Neural cell (in vitro differentiated cells): ENCODE results near the gene PRSS53. TPM values are rescaled to one million over a fixed set of nuclear protein-coding genes. Genes with fewer than 3 reads are reported as not detected.

Source experiments
- H2AFZ ChIP-seq: fragments of 200-600, 300-800 bp; sonication (generic), shearing (Covaris generic); 2 replicates; pipeline ENCODE4 v1.6.0; 2014; ENCODE audit warnings: low read depth, mild to moderate bottlenecking, antibody characterized with exemption, low read length, moderate library complexity
- H3F3A ChIP-seq: fragments of 200-600 bp; shearing (Covaris generic); 2 replicates; pipeline ENCODE4 v1.6.1; 2016; ENCODE audit warnings: mild to moderate bottlenecking, moderate library complexity, mixed read lengths, antibody characterized with exemption, low read length; ENCODE audit not compliant: insufficient read depth, poor library complexity, severe bottlenecking
- H3K27ac ChIP-seq: fragments of 200-600, 300-800 bp; sonication (generic), shearing (Covaris generic); 2 replicates; pipeline ENCODE4 v1.5.1; 2014; ENCODE audit warnings: mild to moderate bottlenecking, low read length, moderate library complexity
- H3K27me3 ChIP-seq: fragments of 300-800, 200-600 bp; sonication (generic), shearing (Covaris generic); 2 replicates; pipeline ENCODE4 v1.6.0; 2014; ENCODE audit warnings: mild to moderate bottlenecking, low read depth, low read length, moderate library complexity; ENCODE audit not compliant: insufficient read depth
- H3K36me3 ChIP-seq: fragments of 300-800, 200-600 bp; sonication (generic), shearing (Covaris generic); 2 replicates; pipeline ENCODE4 v1.5.1; 2014; ENCODE audit warnings: mild to moderate bottlenecking, antibody characterized with exemption, low read length, moderate library complexity; ENCODE audit not compliant: insufficient read depth
- H3K4me2 ChIP-seq: fragments of 300-800, 200-600 bp; sonication (generic), shearing (Covaris generic); 2 replicates; pipeline ENCODE4 v1.6.0; 2014; ENCODE audit warnings: mild to moderate bottlenecking, low read length
- H3K4me3 ChIP-seq: fragments of 300-800, 200-600 bp; sonication (generic), shearing (Covaris generic); 2 replicates; pipeline ENCODE4 v1.5.1; 2014; ENCODE audit warnings: mild to moderate bottlenecking, low read length, moderate library complexity
- H3K79me2 ChIP-seq: fragments of 200-600 bp; shearing (Covaris generic); replicated peaks from 2 replicates; pipeline ENCODE4 v1.6.0; 2014; ENCODE audit warnings: mild to moderate bottlenecking, low read length, moderate library complexity; ENCODE audit not compliant: insufficient read depth
- H3K9ac ChIP-seq: fragments of 300-800, 200-600 bp; sonication (generic), shearing (Covaris generic); 2 replicates; pipeline ENCODE4 v1.6.1; 2016; ENCODE audit warnings: mild to moderate bottlenecking, low read length, mixed read lengths
- H3K9me2 ChIP-seq: fragments of 200-600 bp; shearing (Covaris generic); 2 replicates; pipeline ENCODE4 v1.6.1; 2016; ENCODE audit warnings: mild to moderate bottlenecking, low read length, mixed read lengths; ENCODE audit not compliant: insufficient read depth
- H3K9me3 ChIP-seq: fragments of 200-600, 300-800 bp; sonication (generic), shearing (Covaris generic); 2 replicates; pipeline ENCODE4 v1.6.1; 2016; ENCODE audit warnings: mild to moderate bottlenecking, mixed run types, low read length, moderate library complexity, mixed read lengths
- H4K20me1 ChIP-seq: fragments of 200-600 bp; shearing (Covaris generic); 2 replicates; pipeline ENCODE4 v1.6.1; 2016; ENCODE audit warnings: mild to moderate bottlenecking, mixed run types; ENCODE audit not compliant: insufficient read depth
- EP300 ChIP-seq: fragments of 450-650 bp; conservative IDR thresholded peaks from 2 replicates; pipeline ENCODE4 v1.6.1; 2014; ENCODE audit warnings: antibody characterized with exemption, mild to moderate bottlenecking, moderate library complexity; ENCODE audit not compliant: poor library complexity, severe bottlenecking
- EZH2 ChIP-seq: fragments of 200-600, 300-800 bp; shearing (Covaris generic), sonication (generic); IDR thresholded peaks from 2 replicates; pipeline ENCODE4 v1.6.1; 2014; ENCODE audit warnings: antibody characterized with exemption, low read length, borderline replicate concordance, mild to moderate bottlenecking; ENCODE audit not compliant: insufficient read depth, poor library complexity, severe bottlenecking
- MXI1 ChIP-seq: fragments of 450-650 bp; conservative IDR thresholded peaks from 2 replicates; pipeline ENCODE4 v1.6.1; 2014; ENCODE audit warnings: antibody characterized with exemption, mild to moderate bottlenecking; ENCODE audit not compliant: poor library complexity, severe bottlenecking
- POLR2AphosphoS5 ChIP-seq: IDR thresholded peaks from 2 replicates; pipeline ENCODE4 v1.6.1; 2012
- RAD21 ChIP-seq: fragments of 450-650 bp; conservative IDR thresholded peaks from 2 replicates; pipeline ENCODE4 v1.6.1; 2014; ENCODE audit warnings: antibody characterized with exemption, mild to moderate bottlenecking, moderate library complexity
- REST ChIP-seq: IDR thresholded peaks from 2 replicates; pipeline ENCODE4 v1.6.1; 2012; ENCODE audit warnings: borderline replicate concordance
- SMC3 ChIP-seq: fragments of 450-650 bp; conservative IDR thresholded peaks from 2 replicates; pipeline ENCODE4 v1.6.1; 2014; ENCODE audit warnings: antibody characterized with exemption, mild to moderate bottlenecking, moderate library complexity; ENCODE audit not compliant: poor library complexity
- TAF1 ChIP-seq: IDR thresholded peaks from 2 replicates; pipeline ENCODE4 v1.6.1; 2012; ENCODE audit warnings: low read depth
- polyA plus RNA-seq: library from polyadenylated mRNA; depleted of rRNA; stranded (reverse); fragments of >200 nt; gene quantifications from 2 replicates; pipeline ENCODE4 v1.2.3, GENCODE V29; 2014
- TF ChIP-seq, protein P1 (sequence below): fragments of 450-650 bp; IDR thresholded peaks from 2 replicates; pipeline ENCODE4 v1.5.1; 2014; ENCODE audit warnings: antibody characterized with exemption, mild to moderate bottlenecking, moderate library complexity; ENCODE audit not compliant: poor library complexity, severe bottlenecking

The PRSS53 gene
- polyA plus RNA-seq, 1 donor from 2014 or later, result 9.3 TPM

DNA sequence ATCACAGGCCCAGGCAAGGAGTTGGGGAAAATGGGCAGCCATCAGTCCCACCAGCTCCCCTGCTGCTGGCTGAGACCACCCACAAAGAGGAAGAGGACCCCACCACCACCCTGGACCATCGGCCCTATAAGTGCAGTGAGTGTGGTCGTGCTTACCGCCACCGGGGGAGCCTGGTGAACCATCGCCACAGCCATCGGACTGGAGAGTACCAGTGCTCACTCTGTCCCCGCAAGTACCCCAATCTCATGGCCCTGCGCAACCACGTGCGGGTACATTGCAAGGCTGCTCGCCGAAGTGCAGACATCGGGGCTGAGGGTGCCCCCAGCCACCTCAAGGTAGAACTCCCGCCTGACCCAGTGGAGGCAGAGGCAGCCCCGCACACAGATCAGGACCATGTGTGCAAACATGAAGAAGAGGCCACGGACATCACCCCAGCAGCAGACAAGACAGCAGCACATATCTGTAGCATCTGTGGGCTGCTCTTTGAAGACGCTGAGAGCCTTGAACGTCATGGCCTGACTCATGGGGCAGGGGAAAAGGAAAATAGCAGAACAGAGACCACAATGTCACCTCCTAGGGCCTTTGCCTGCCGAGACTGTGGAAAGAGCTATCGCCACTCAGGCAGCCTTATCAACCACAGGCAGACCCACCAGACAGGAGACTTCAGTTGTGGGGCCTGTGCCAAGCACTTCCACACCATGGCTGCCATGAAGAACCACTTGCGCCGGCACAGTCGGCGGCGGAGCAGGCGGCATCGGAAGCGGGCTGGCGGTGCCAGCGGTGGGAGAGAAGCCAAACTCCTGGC lies 10.9 kb downstream of the PRSS53 start:
- no peak for TF ChIP-seq POLR2AphosphoS5
- no peak for TF ChIP-seq MXI1
- TF ChIP-seq, protein P1, sequence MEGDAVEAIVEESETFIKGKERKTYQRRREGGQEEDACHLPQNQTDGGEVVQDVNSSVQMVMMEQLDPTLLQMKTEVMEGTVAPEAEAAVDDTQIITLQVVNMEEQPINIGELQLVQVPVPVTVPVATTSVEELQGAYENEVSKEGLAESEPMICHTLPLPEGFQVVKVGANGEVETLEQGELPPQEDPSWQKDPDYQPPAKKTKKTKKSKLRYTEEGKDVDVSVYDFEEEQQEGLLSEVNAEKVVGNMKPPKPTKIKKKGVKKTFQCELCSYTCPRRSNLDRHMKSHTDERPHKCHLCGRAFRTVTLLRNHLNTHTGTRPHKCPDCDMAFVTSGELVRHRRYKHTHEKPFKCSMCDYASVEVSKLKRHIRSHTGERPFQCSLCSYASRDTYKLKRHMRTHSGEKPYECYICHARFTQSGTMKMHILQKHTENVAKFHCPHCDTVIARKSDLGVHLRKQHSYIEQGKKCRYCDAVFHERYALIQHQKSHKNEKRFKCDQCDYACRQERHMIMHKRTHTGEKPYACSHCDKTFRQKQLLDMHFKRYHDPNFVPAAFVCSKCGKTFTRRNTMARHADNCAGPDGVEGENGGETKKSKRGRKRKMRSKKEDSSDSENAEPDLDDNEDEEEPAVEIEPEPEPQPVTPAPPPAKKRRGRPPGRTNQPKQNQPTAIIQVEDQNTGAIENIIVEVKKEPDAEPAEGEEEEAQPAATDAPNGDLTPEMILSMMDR, result no peak
- TF ChIP-seq EZH2, result no peak
- no peak for TF ChIP-seq EP300
- TF ChIP-seq TAF1, result no peak
- no peak for TF ChIP-seq RAD21
- no peak overlapping the region for H3K9ac ChIP-seq
- H2AFZ ChIP-seq, result no peak overlapping the region
- H3K4me3 ChIP-seq, result no peak overlapping the region
- H3K9me3 ChIP-seq, result no peaks in the 10 kb centered on the region
- H3F3A ChIP-seq, result no peaks in the 10 kb centered on the region
- no peaks in the 10 kb centered on the region for H3K9me2 ChIP-seq
- H3K27me3 ChIP-seq, result no peaks in the 10 kb centered on the region
- no peaks in the 10 kb centered on the region for H4K20me1 ChIP-seq
- H3K27ac ChIP-seq, result no peak overlapping the region
- H3K36me3 ChIP-seq, result peaks cover 11% of the 10 kb centered on the region
- no peak overlapping the region for H3K4me2 ChIP-seq
- H3K79me2 ChIP-seq, result peaks cover 22% of the 10 kb centered on the region

DNA sequence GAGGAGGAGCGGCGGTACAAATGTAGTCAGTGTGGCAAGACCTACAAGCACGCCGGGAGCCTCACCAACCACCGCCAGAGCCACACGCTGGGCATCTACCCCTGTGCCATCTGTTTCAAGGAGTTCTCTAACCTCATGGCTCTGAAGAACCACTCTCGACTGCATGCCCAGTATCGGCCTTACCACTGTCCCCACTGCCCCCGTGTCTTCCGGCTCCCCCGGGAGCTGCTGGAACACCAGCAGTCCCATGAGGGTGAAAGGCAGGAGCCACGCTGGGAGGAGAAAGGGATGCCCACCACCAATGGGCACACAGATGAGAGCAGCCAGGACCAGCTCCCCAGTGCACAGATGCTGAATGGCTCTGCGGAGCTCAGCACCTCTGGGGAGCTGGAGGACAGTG lies 11.7 kb downstream of the PRSS53 start:
- Histone ChIP-seq H3K9me2 (no peaks in the 10 kb centered on the region), H3K4me3 (no peak overlapping the region), H3K9me3 (no peaks in the 10 kb centered on the region), H4K20me1 (no peaks in the 10 kb centered on the region), H2AFZ (no peak overlapping the region), H3K27me3 (no peaks in the 10 kb centered on the region), H3F3A (no peaks in the 10 kb centered on the region), H3K79me2 (peaks cover 30% of the 10 kb centered on the region), H3K36me3 (peaks cover 6% of the 10 kb centered on the region), H3K27ac (no peak overlapping the region), H3K9ac (no peak overlapping the region), H3K4me2 (no peak overlapping the region)
- TF ChIP-seq TAF1 (no peak), REST (no peak), EZH2 (no peak), RAD21 (no peak), MXI1 (no peak), EP300 (no peak), SMC3 (no peak), POLR2AphosphoS5 (no peak)
- TF ChIP-seq, protein P1, result no peak
